HepG2 (cell line): ENCODE results near the gene SERPINA6. TPM values are rescaled to one million over a fixed set of nuclear protein-coding genes. Genes with fewer than 3 reads are reported as not detected.

Source experiments
- CTCF ChIP-seq: sonication (generic); formaldehyde crosslinking; IDR thresholded peaks from 2 replicates; pipeline ENCODE4 v1.5.0; 2020; ENCODE audit warnings: mild to moderate bottlenecking, missing genetic modification reagents, moderate library complexity
- GATAD2A ChIP-seq: IDR thresholded peaks from 2 replicates; pipeline ENCODE4 v1.6.1; 2016
- HDAC6 ChIP-seq: fragments of 200-600 bp; sonication (generic); IDR thresholded peaks from 2 replicates; pipeline ENCODE4 v1.7.0; 2017; ENCODE audit warnings: mild to moderate bottlenecking, antibody characterized with exemption, low read length, low read depth
- HNF4A ChIP-seq: sonication (generic); formaldehyde crosslinking; IDR thresholded peaks from 2 replicates; pipeline ENCODE4 v1.4.0; 2020; ENCODE audit warnings: missing genetic modification reagents
- NFIB ChIP-seq: sonication (generic); formaldehyde crosslinking; IDR thresholded peaks from 2 replicates; pipeline ENCODE4 v1.9.0; 2021; ENCODE audit warnings: missing genetic modification reagents, mild to moderate bottlenecking, borderline replicate concordance
- POGK ChIP-seq: sonication (generic); formaldehyde crosslinking; conservative IDR thresholded peaks from 2 replicates; pipeline ENCODE4 v1.8.0; 2022; ENCODE audit warnings: mild to moderate bottlenecking, moderate library complexity, missing genetic modification reagents
- POLR2A ChIP-seq, 2 experiments: IDR thresholded peaks; 2 replicates each; pipeline ENCODE4 v1.6.1; 2011; ENCODE audit warnings: low read depth in 2 of 2, low read length in 2 of 2, mild to moderate bottlenecking in 1 of 2, moderate library complexity in 1 of 2; ENCODE audit not compliant: insufficient read depth in 1 of 2
- RBM39 ChIP-seq: fragments of 200-400 bp; formaldehyde crosslinking; IDR thresholded peaks from one replicate; pipeline ENCODE4 v1.6.1; 2018; ENCODE audit warnings: antibody characterized with exemption, mild to moderate bottlenecking, low read depth, low read length; ENCODE audit not compliant: poor library complexity, severe bottlenecking
- SOX6 ChIP-seq, 2 experiments: fragments of 450-650 bp in 1 of 2; sonication (generic) in 1 of 2; formaldehyde crosslinking in 1 of 2; IDR thresholded peaks; 2 replicates each; pipeline versions ENCODE4 v1.4.0 to v1.6.1; 2017 to 2020; ENCODE audit warnings: antibody characterized with exemption in 1 of 2, mild to moderate bottlenecking in 1 of 2, missing genetic modification reagents in 1 of 2
- TRIM24 ChIP-seq: sonication (generic); formaldehyde crosslinking; IDR thresholded peaks from 2 replicates; pipeline ENCODE4 v1.8.0; 2022; ENCODE audit warnings: mild to moderate bottlenecking, missing genetic modification reagents
- UBTF ChIP-seq: sonication (generic); formaldehyde crosslinking; IDR thresholded peaks from 2 replicates; pipeline ENCODE4 v1.4.0; 2020; ENCODE audit warnings: mild to moderate bottlenecking, missing genetic modification reagents
- YEATS4 ChIP-seq: sonication (generic); formaldehyde crosslinking; IDR thresholded peaks from 2 replicates; pipeline ENCODE4 v1.4.0; 2020; ENCODE audit warnings: missing genetic modification reagents, borderline replicate concordance
- ZFX ChIP-seq: sonication (generic); formaldehyde crosslinking; IDR thresholded peaks from 2 replicates; pipeline ENCODE4 v1.4.0; 2020; ENCODE audit warnings: mild to moderate bottlenecking, low read depth, missing genetic modification reagents, moderate library complexity
- ZNF263 ChIP-seq: sonication (generic); formaldehyde crosslinking; IDR thresholded peaks from 2 replicates; pipeline ENCODE4 v1.4.0; 2020; ENCODE audit warnings: missing genetic modification reagents
- ZNF292 ChIP-seq: sonication (generic); formaldehyde crosslinking; IDR thresholded peaks from 2 replicates; pipeline ENCODE4 v1.8.1; 2022; ENCODE audit warnings: mild to moderate bottlenecking, low read depth, missing genetic modification reagents, borderline replicate concordance
- polyA plus RNA-seq, 8 experiments: library from polyadenylated mRNA; depleted of rRNA in 3 of 8; stranded (reverse) in 7 of 8; unstranded in 1 of 8; fragments of >200 nt; fragmentation: Illumina TruSeq in 4 of 8; extraction: Trizol in 4 of 8; gene quantifications; 2 replicates each; pipeline versions ENCODE4 v1.2.1 to v1.2.3, GENCODE V29; 2011 to 2016; ENCODE audit warnings: low read depth in 4 of 8, missing spikeins in 1 of 8, mixed read lengths in 1 of 8; ENCODE audit not compliant: insufficient read depth in 1 of 8
- total RNA-seq, 5 experiments: library from RNA; depleted of rRNA; stranded (reverse); fragments of >200 nt; fragmentation: Illumina TruSeq; extraction: Trizol; gene quantifications; 2 replicates each; pipeline ENCODE4 v1.2.3, GENCODE V29; 2016; ENCODE audit warnings: low read depth in 1 of 5

The SERPINA6 gene
- total and polyA plus RNA-seq, 2 of the 13 experiments (the other 11 are each of a cell fraction or from before 2014, with no cell fraction given), result 260 to 333 TPM

- TF ChIP-seq SOX6 (IDR thresholded peaks at IDR 0.05) (no peak), SOX6 (CRISPR knock-in tag; IDR thresholded peaks at IDR 0.05) (no peak), POLR2A (IDR thresholded peaks at IDR 0.05; ENCODE audit: insufficient read depth in 1 of 2, low read depth in 2 of 2, low read length in 2 of 2) (peak; percentile 44 to 73; a peak in 3 of 4 replicates), ZNF263 (CRISPR knock-in tag) (0 out of 2 replicates have a peak, but pooled peaks have one; percentile 23), UBTF (CRISPR knock-in tag) (0 out of 2 replicates have a peak, but pooled peaks have one; percentile 21), ZNF292 (CRISPR knock-in tag) (peak; percentile 74; the same call in 1 of the 2 replicates), NFIB (CRISPR knock-in tag) (no peak), TRIM24 (CRISPR knock-in tag) (no peak), GATAD2A (CRISPR knock-in tag) (peak; percentile 36; the same call in 1 of the 2 replicates), YEATS4 (peak; percentile 38; the same call in 1 of the 2 replicates), HDAC6 (no peak), POGK (no peak), HNF4A (CRISPR knock-in tag) (peak; percentile 59; the same call in 1 of the 2 replicates), ZFX (CRISPR knock-in tag) (peak; percentile 72), RBM39 (no peak), CTCF (CRISPR knock-in tag) (peak; percentile 7; the same call in 1 of the 2 replicates)
Measured at GRCh38 chr14:94317259-94317658, 5.9 kb downstream of the SERPINA6 start (continued).
